Epithelial cell of esophagus (primary cell): ENCODE data around the gene CGB2.

ENCODE experiments used
- DNase-seq: peaks from one replicate; pipeline ENCODE4 v3.0.0; 2010; ENCODE audit warnings: low read depth
- H3K4me3 ChIP-seq: 2 replicates; pipeline ENCODE4 v1.5.1; 2011; ENCODE audit warnings: mild to moderate bottlenecking, low read length, control low read depth
- CTCF ChIP-seq: IDR thresholded peaks from 2 replicates; pipeline ENCODE4 v1.5.1; 2011; ENCODE audit warnings: low read depth, mild to moderate bottlenecking, low read length, control low read depth, inconsistent platforms; ENCODE audit not compliant: insufficient read depth; ENCODE audit errors: missing control alignments

Gene CGB2

GRCh38 chr19:48994035-48994386, 37.7 kb upstream of the CGB2 start:
- no peak for TF ChIP-seq CTCF
- no peak for DNase-seq
- peak overlapping the region; percentile 90 for H3K4me3 ChIP-seq

GRCh38 chr19:48997972-48998371, 33.7 kb upstream of the CGB2 start:
- DNase-seq = peak; percentile 68
- no peak overlapping the region for H3K4me3 ChIP-seq
- TF ChIP-seq CTCF = peak; percentile 53

GRCh38 chr19:48999481-49000325, 32.0 kb upstream of the CGB2 start:
- DNase-seq = peak; percentile 82
- no peak overlapping the region for H3K4me3 ChIP-seq
- peak; percentile 77 for TF ChIP-seq CTCF

DNA sequence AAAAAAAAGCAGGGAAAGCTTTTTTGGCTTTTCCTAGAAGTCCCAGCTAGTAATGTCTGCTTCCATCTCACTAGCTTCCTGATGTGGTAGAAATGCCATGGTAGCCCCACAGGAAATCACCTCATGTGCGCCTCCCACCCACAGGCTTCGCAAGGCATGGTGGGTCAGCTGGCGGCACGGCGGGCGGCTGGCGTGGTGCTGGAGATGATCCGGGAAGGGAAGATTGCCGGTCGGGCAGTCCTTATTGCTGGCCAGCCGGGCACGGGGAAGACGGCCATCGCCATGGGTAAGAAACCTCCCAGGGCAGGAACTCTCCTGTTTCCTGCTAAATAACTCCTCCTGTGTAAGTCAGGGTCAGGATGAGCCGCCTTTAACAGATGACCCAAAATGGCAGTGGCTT, 27.6 kb upstream of the CGB2 start:
- no peak overlapping the region for H3K4me3 ChIP-seq
- DNase-seq = no peak
- no peak for TF ChIP-seq CTCF

DNA sequence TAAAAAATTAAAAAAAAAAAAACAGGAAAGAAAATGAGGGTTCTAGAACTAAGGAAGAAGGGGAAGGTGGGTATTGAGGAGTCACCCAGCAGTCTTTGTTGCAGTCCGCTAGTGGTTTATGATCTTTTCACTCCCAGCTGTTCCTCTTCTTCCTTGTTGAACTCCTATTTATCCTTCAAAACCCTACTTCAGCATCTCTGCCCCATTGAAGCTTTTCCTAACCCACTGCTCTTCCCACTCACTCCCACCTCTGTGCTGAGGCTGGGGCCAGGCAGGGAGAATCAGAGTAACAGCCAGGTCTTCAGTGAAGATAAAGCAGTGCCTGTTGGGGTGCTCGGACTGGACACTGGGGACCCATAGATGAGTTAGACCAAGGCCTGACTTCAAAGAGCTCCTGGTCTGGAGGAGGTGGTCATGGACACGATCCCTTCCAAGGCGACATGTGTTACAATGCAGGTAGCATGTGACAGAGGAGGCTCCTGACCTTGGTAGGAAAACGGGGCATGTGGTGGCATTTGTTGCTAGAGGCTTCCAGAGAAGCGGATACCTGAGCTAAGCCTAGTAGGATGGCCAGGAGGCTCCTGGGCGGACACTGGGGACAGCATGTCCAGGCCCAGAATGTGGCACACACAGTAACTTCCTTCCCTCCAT, 26.6 kb upstream of the CGB2 start:
- no peak for TF ChIP-seq CTCF
- no peak overlapping the region for H3K4me3 ChIP-seq
- no peak for DNase-seq

GRCh38 chr19:49006905-49007304, 24.8 kb upstream of the CGB2 start:
- DNase-seq = no peak
- TF ChIP-seq CTCF = no peak
- no peak overlapping the region for H3K4me3 ChIP-seq
